Measurements from ENCODE around the gene WWC2. TPM values are rescaled to one million over a fixed set of nuclear protein-coding genes. Genes with fewer than 3 reads are reported as not detected.

Gene WWC2
- total and polyA plus RNA-seq, 2 donors (not counting 3 experiments of a cell fraction or from before 2014, with no cell fraction given), result 12.9 to 52.2 TPM

DNA sequence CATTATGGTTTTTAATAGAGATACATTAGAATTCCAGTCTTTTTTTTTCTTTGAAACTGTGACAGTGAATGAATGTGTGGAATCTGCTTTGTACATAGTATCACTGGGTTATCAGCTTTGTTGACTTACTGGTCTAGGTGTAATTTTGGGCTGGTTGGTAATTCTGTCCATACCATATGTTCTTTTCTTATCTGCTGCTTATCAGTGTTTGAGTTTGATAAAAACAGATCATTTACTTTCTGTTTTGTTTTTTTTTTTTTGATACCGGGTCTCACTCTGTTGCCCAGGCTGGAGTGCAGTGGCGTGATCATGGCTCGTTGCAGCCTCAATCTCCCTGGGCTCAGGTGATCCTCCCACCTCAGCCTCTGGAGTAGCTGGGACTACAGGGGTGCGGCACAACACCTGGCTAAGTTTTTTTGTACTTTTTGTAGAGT, 12.4 kb downstream of the WWC2 start:
- Histone ChIP-seq H3K27ac (ENCODE audit: insufficient read depth, low read depth, low read length) (no peak overlapping the region), H3K9me3 (replicated peaks; ENCODE audit: control insufficient read depth, insufficient read depth, low read length) (no peaks in the 10 kb centered on the region), H4K20me1 (replicated peaks; ENCODE audit: control insufficient read depth, extremely low read depth, insufficient read depth, low read length) (peaks cover 9% of the 10 kb centered on the region), H3K36me3 (ENCODE audit: control insufficient read depth in 2 of 2, extremely low read depth in 1 of 2, insufficient read depth in 2 of 2, low read length in 2 of 2) (no peaks in the 10 kb centered on the region), H3K4me1 (ENCODE audit: control insufficient read depth, extremely low read depth, insufficient read depth, low read length) (no peaks in the 10 kb centered on the region), H3K4me3 (replicated peaks in 1 of 3; ENCODE audit: insufficient read depth in 1 of 3, low read depth in 1 of 3, low read length in 3 of 3) (no peak overlapping the region), H2AFZ (ENCODE audit: low read depth, low read length) (no peak overlapping the region), H3K27me3 (ENCODE audit: control insufficient read depth in 2 of 2, insufficient read depth in 2 of 2, low read length in 2 of 2) (no peaks in the 10 kb centered on the region), H3K9ac (replicated peaks; ENCODE audit: extremely low read depth, insufficient read depth, low read length) (no peak overlapping the region), H3K9me1 (replicated peaks; ENCODE audit: control insufficient read depth, extremely low read depth, insufficient read depth, low read length) (peaks cover 3% of the 10 kb centered on the region), H3K4me2 (ENCODE audit: insufficient read depth, low read length) (no peak overlapping the region), H3K79me2 (ENCODE audit: control insufficient read depth, insufficient read depth, low read length) (peaks cover 92% of the 10 kb centered on the region)
- intact Hi-C loops (cut with micrococcal nuclease) (no loop called here), dilution Hi-C loops (cut with MboI; ENCODE audit: extremely low pct_ligation_motif_present, low sequenced_read_pairs) (no loop called here)
- no TSS peak for BruUV-seq (replicated peaks)
- ChIA-PET CTCF (interaction anchor here (0.6 to 0.7 kb wide), 2 partner anchors 10 to 147 kb away, joined by 3 read pairs; no protein-coding TSS in a partner anchor), POLR2A (no interaction called here)
- DNase-seq (ENCODE audit: low read depth, low spot score), result no peak
- FAIRE-seq, result no peak
- TF ChIP-seq JUN (IDR thresholded peaks at IDR 0.05; ENCODE audit: borderline replicate concordance, insufficient read depth, insufficient read length, low read depth), result no peak
- TF ChIP-seq, protein P1, sequence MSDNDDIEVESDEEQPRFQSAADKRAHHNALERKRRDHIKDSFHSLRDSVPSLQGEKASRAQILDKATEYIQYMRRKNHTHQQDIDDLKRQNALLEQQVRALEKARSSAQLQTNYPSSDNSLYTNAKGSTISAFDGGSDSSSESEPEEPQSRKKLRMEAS (IDR thresholded peaks at IDR 0.05; ENCODE audit: insufficient read depth, insufficient read length), result no peak
- no peak for TF ChIP-seq POLR2AphosphoS5 (IDR thresholded peaks at IDR 0.05; ENCODE audit: insufficient read depth, low read depth, low read length)
- no peak for TF ChIP-seq EZH2 (IDR thresholded peaks at IDR 0.05; ENCODE audit: borderline replicate concordance, low read depth, low read length, severe bottlenecking)
- TF ChIP-seq CTCF (IDR thresholded peaks at IDR 0.05; ENCODE audit: extremely low read depth in 1 of 2, insufficient read depth in 1 of 2, low read depth in 1 of 2, low read length in 2 of 2), result no peak
- TF ChIP-seq FOS (IDR thresholded peaks at IDR 0.05; ENCODE audit: borderline replicate concordance, insufficient read depth, low read length), result no peak
- no peak for TF ChIP-seq GATA2 (IDR thresholded peaks at IDR 0.05; ENCODE audit: insufficient read depth, insufficient read length, low read depth, low read length)
- TF ChIP-seq MYC (IDR thresholded peaks at IDR 0.05; ENCODE audit: low read depth, low read length), result no peak
- TF ChIP-seq POLR2A (IDR thresholded peaks at IDR 0.05; ENCODE audit: low read depth, low read length), result no peak

All from endothelial cell of umbilical vein (primary cell).